DND-41 (cell line): ENCODE results near the gene PYGM.

ENCODE experiments used
- ATAC-seq: fragments of 200-7000 bp; cut with Tn5 transposase; 3 replicates; pipeline ENCODE4 v1.9.1; 2021; ENCODE audit warnings: low read depth; ENCODE audit not compliant: insufficient read depth
- DNase-seq: peaks from one replicate; pipeline ENCODE4 v3.0.0-alpha.2; 2020
- H2AFZ ChIP-seq: 2 replicates; pipeline ENCODE4 v1.6.0; 2012; ENCODE audit warnings: low read depth, low read length
- H3K27ac ChIP-seq: 2 replicates; pipeline ENCODE4 v1.5.1; 2012; ENCODE audit warnings: low read length, inconsistent platforms
- H3K27me3 ChIP-seq: fragments of 200-600 bp; sonication (generic); 2 replicates; pipeline ENCODE4 v1.6.0; 2012; ENCODE audit warnings: low read length, mild to moderate bottlenecking, inconsistent platforms; ENCODE audit not compliant: insufficient read depth, poor library complexity
- H3K36me3 ChIP-seq: 2 replicates; pipeline ENCODE4 v1.5.1; 2012; ENCODE audit warnings: low read length, inconsistent platforms; ENCODE audit not compliant: insufficient read depth
- H3K4me1 ChIP-seq: 2 replicates; pipeline ENCODE4 v1.5.1; 2012; ENCODE audit warnings: mild to moderate bottlenecking, low read length; ENCODE audit not compliant: insufficient read depth
- H3K4me2 ChIP-seq: 2 replicates; pipeline ENCODE4 v1.6.0; 2012; ENCODE audit warnings: mild to moderate bottlenecking, moderate library complexity, low read length, inconsistent platforms; ENCODE audit not compliant: insufficient read depth
- H3K4me3 ChIP-seq, 2 experiments: fragments of 200-600 bp in 1 of 2; shearing (Covaris generic) in 1 of 2; 2 replicates each; pipeline ENCODE4 v1.5.1; 2012 to 2016; ENCODE audit warnings: inconsistent platforms in 2 of 2, low read length in 2 of 2, mild to moderate bottlenecking in 2 of 2, low read depth in 1 of 2, moderate library complexity in 1 of 2
- H3K79me2 ChIP-seq: 2 replicates; pipeline ENCODE4 v1.6.0; 2012; ENCODE audit warnings: low read length, inconsistent platforms; ENCODE audit not compliant: insufficient read depth
- H3K9ac ChIP-seq: 2 replicates; pipeline ENCODE4 v1.6.0; 2012; ENCODE audit warnings: low read depth, mild to moderate bottlenecking, inconsistent platforms, low read length, moderate library complexity
- H3K9me3 ChIP-seq: 2 replicates; pipeline ENCODE4 v1.5.1; 2012; ENCODE audit warnings: low read length, moderate library complexity, mild to moderate bottlenecking, inconsistent platforms; ENCODE audit not compliant: insufficient read depth, severe bottlenecking
- H4K20me1 ChIP-seq: 2 replicates; pipeline ENCODE4 v1.6.0; 2012; ENCODE audit warnings: low read length; ENCODE audit not compliant: insufficient read depth
- CTCF ChIP-seq: IDR thresholded peaks from 2 replicates; pipeline ENCODE4 v1.5.1; 2012; ENCODE audit warnings: borderline replicate concordance, low read length, moderate library complexity, mild to moderate bottlenecking; ENCODE audit not compliant: poor library complexity, severe bottlenecking; ENCODE audit errors: extremely low read depth
- EZH2 ChIP-seq: IDR thresholded peaks from 3 replicates; pipeline ENCODE4 v1.6.1; 2012; ENCODE audit warnings: borderline replicate concordance, low read depth, mild to moderate bottlenecking, moderate library complexity, low read length, inconsistent platforms; ENCODE audit not compliant: severe bottlenecking

Gene PYGM

GRCh38 chr11:64799623-64800302 is 40.0 kb upstream of the PYGM start:
- Histone ChIP-seq H3K9me3 (no peaks in the 10 kb centered on the region), H3K27me3 (no peaks in the 10 kb centered on the region), H3K36me3 (peaks cover 12% of the 10 kb centered on the region), H3K27ac (no peak overlapping the region), H4K20me1 (no peaks in the 10 kb centered on the region), H2AFZ (no peak overlapping the region), H3K4me3 (no peak overlapping the region), H3K4me1 (peaks cover 27% of the 10 kb centered on the region), H3K4me2 (no peak overlapping the region), H3K9ac (no peak overlapping the region), H3K79me2 (no peaks in the 10 kb centered on the region)
- ATAC-seq (no peak), DNase-seq (no peak)
- TF ChIP-seq CTCF (no peak), EZH2 (no peak)

GRCh38 chr11:64799256-64799622 is 39.5 kb upstream of the PYGM start:
- Histone ChIP-seq H3K4me3 (no peak overlapping the region), H3K79me2 (no peaks in the 10 kb centered on the region), H3K4me2 (no peak overlapping the region), H3K9me3 (no peaks in the 10 kb centered on the region), H4K20me1 (no peaks in the 10 kb centered on the region), H3K4me1 (peaks cover 22% of the 10 kb centered on the region), H3K27ac (no peak overlapping the region), H2AFZ (no peak overlapping the region), H3K36me3 (peaks cover 10% of the 10 kb centered on the region), H3K27me3 (no peaks in the 10 kb centered on the region), H3K9ac (no peak overlapping the region)
- no peak for TF ChIP-seq CTCF
- no peak for TF ChIP-seq EZH2
- DNase-seq, result no peak
- no peak for ATAC-seq

GRCh38 chr11:64796757-64797541 is 37.2 kb upstream of the PYGM start:
- H3K36me3 ChIP-seq, result peaks cover 10% of the 10 kb centered on the region
- H3K4me1 ChIP-seq, result peaks cover 3% of the 10 kb centered on the region
- H3K9me3 ChIP-seq, result no peaks in the 10 kb centered on the region
- H3K9ac ChIP-seq, result no peak overlapping the region
- ATAC-seq (no peak), DNase-seq (no peak)
- no peaks in the 10 kb centered on the region for H3K27me3 ChIP-seq
- no peak overlapping the region for H3K27ac ChIP-seq
- H2AFZ ChIP-seq, result no peak overlapping the region
- H3K79me2 ChIP-seq, result no peaks in the 10 kb centered on the region
- no peaks in the 10 kb centered on the region for H4K20me1 ChIP-seq
- no peak overlapping the region for H3K4me2 ChIP-seq
- TF ChIP-seq CTCF (no peak), EZH2 (no peak)
- H3K4me3 ChIP-seq, result no peak overlapping the region
